K562 (cell line): ENCODE data around the gene VEGFB. TPM values are rescaled to one million over a fixed set of nuclear protein-coding genes. Genes with fewer than 3 reads are reported as not detected.
A peak's percentile ranks its signal among the peaks of the same experiment; 100 is the strongest.

Source experiments
- ATF7 ChIP-seq: fragments of 450-650 bp; IDR thresholded peaks from 2 replicates; pipeline ENCODE4 v1.7.1; 2014; ENCODE audit warnings: mild to moderate bottlenecking, moderate library complexity
- E2F3 ChIP-seq: fragments of 250-450 bp; sonication (Bioruptor Pico); IDR thresholded peaks from 2 replicates; pipeline ENCODE4 v1.4.0; 2020; ENCODE audit warnings: mild to moderate bottlenecking
- GTF2E2 ChIP-seq: fragments of 200-800 bp; sonication (Bioruptor generic); IDR thresholded peaks from 2 replicates; pipeline ENCODE4 v1.6.1; 2016; ENCODE audit warnings: missing genetic modification characterization, missing compliant biosample characterization
- PTBP1 ChIP-seq: fragments of 200-400 bp; formaldehyde crosslinking; IDR thresholded peaks from 2 replicates; pipeline ENCODE4 v1.6.1; 2017; ENCODE audit warnings: low read depth, low read length
- RB1 ChIP-seq: fragments of 450-650 bp; IDR thresholded peaks from 2 replicates; pipeline ENCODE4 v1.6.1; 2017; ENCODE audit warnings: low read depth, mild to moderate bottlenecking
- SIX5 ChIP-seq, 2 experiments: IDR thresholded peaks; 2 replicates each; pipeline ENCODE4 v1.6.1; 2011; ENCODE audit warnings: low read length in 2 of 2, borderline replicate concordance in 1 of 2, low read depth in 1 of 2, mild to moderate bottlenecking in 1 of 2, moderate library complexity in 1 of 2; ENCODE audit not compliant: insufficient read depth in 1 of 2
- ZNF830 ChIP-seq: fragments of 250-450 bp; sonication (Bioruptor Pico); IDR thresholded peaks from 2 replicates; pipeline ENCODE4 v1.5.0; 2021; ENCODE audit warnings: mild to moderate bottlenecking
- ZSCAN29 ChIP-seq: fragments of 450-650 bp; IDR thresholded peaks from 2 replicates; pipeline ENCODE4 v1.6.1; 2017
- polyA plus RNA-seq, 8 experiments: library from polyadenylated mRNA; depleted of rRNA in 4 of 8; stranded (reverse) in 5 of 8; unstranded in 3 of 8; fragments of >200 nt; fragmentation: Nextera tagmentation in 2 of 8; fragmentation: Illumina TruSeq in 1 of 8; extraction: Ambion mirVana in 2 of 8; extraction: Trizol in 1 of 8; gene quantifications; 2 replicates each; pipeline versions ENCODE4 v1.2.1 to v1.2.3, GENCODE V29; 2011 to 2014; ENCODE audit warnings: inconsistent platforms in 1 of 8, missing spikeins in 1 of 8
- total RNA-seq, 7 experiments: library from RNA; depleted of rRNA in 6 of 7; stranded (reverse); fragments of >200 nt in 6 of 7; fragmentation: Illumina TruSeq in 2 of 7; extraction: Trizol in 2 of 7; gene quantifications; 2 replicates each; pipeline versions ENCODE4 v1.2.1 to v1.2.3, GENCODE V29; 2011 to 2021; ENCODE audit warnings: low replicate concordance in 1 of 7
- TF ChIP-seq, protein P1 (sequence below), 2 experiments: fragments of 450-650 bp; formaldehyde crosslinking in 1 of 2; IDR thresholded peaks; 2 replicates each; pipeline versions ENCODE4 v1.4.0 to v1.6.1; 2014 to 2020; ENCODE audit warnings: mild to moderate bottlenecking in 2 of 2, borderline replicate concordance in 1 of 2, low read depth in 1 of 2
- TF ChIP-seq, protein P2 (sequence below), 2 experiments: fragments of 250-450 bp in 1 of 2; fragments of 450-650 bp in 1 of 2; sonication (Bioruptor Pico) in 1 of 2; IDR thresholded peaks; 2 replicates each; pipeline versions ENCODE4 v1.6.1 to v1.8.0; 2016 to 2021; ENCODE audit warnings: mild to moderate bottlenecking in 2 of 2, moderate library complexity in 2 of 2, missing compliant biosample characterization in 1 of 2, missing genetic modification characterization in 1 of 2
- TF ChIP-seq, protein P3 (sequence below), 2 experiments: fragments of 450-650 bp; conservative IDR thresholded peaks; 2 replicates each; pipeline ENCODE4 v1.6.1; 2017; ENCODE audit warnings: mild to moderate bottlenecking in 2 of 2, moderate library complexity in 2 of 2

Gene VEGFB
- total and polyA plus RNA-seq, 9 of the 15 experiments (the other 6 are each of a cell fraction or from before 2014, with no cell fraction given) = 11.0 to 83.4 (median 25.7) TPM

DNA sequence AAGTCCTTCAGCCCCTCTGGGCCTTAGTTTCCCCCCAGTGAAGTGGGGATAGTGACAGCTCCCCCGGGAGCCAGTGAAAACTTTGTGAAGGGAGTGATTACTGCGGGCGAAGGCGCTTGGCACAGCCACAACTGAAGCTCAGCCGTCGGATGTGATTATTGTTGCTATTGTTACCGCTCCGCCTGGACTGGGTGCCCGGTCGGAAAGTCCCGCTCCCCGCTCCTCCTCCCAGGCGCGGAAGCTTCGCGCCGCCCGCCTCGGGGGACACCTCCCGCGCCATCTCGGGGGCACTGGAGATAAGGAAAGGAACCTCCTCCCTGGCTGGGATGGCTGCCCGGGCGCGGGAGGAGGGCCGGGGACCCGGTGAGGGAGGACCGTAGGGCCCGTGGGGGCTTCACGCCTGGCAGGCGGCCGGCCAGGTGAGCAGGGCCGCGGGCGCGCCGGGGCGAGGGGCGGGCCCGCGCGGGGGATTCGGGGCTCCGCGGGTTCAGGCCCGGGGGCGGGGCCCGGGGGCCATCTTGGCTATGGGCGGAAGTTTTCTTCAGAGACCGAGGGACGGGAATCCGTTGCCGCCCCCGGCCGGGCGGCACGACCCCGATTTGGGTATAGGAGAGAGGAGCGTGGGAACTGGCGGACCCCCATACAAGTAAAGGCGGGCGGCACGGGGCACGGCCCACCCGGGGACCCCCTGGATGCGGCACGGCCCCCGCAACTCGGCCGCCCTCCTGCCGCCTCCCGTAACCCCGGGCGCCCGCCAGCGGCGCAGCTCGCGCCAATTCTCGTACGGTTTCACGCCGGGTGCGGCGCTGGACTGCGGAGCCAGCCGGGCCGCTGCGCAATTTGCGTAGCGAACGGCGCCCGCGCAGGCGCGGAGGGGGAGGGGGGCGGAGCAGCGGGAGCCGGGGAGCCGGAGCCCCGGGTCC, 50.8 kb downstream of the VEGFB start, which contains the start of gene GPR137 (continued):
- TF ChIP-seq, protein P1, sequence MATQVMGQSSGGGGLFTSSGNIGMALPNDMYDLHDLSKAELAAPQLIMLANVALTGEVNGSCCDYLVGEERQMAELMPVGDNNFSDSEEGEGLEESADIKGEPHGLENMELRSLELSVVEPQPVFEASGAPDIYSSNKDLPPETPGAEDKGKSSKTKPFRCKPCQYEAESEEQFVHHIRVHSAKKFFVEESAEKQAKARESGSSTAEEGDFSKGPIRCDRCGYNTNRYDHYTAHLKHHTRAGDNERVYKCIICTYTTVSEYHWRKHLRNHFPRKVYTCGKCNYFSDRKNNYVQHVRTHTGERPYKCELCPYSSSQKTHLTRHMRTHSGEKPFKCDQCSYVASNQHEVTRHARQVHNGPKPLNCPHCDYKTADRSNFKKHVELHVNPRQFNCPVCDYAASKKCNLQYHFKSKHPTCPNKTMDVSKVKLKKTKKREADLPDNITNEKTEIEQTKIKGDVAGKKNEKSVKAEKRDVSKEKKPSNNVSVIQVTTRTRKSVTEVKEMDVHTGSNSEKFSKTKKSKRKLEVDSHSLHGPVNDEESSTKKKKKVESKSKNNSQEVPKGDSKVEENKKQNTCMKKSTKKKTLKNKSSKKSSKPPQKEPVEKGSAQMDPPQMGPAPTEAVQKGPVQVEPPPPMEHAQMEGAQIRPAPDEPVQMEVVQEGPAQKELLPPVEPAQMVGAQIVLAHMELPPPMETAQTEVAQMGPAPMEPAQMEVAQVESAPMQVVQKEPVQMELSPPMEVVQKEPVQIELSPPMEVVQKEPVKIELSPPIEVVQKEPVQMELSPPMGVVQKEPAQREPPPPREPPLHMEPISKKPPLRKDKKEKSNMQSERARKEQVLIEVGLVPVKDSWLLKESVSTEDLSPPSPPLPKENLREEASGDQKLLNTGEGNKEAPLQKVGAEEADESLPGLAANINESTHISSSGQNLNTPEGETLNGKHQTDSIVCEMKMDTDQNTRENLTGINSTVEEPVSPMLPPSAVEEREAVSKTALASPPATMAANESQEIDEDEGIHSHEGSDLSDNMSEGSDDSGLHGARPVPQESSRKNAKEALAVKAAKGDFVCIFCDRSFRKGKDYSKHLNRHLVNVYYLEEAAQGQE (IDR thresholded peaks at IDR 0.05; ENCODE audit: borderline replicate concordance) = no peak
- TF ChIP-seq, protein P1 (CRISPR knock-in tag; IDR thresholded peaks at IDR 0.05; ENCODE audit: low read depth) = peak; percentile 62; the same call in 1 of the 2 replicates
- TF ChIP-seq PTBP1 (peak; percentile 96), SIX5 (IDR thresholded peaks at IDR 0.05; ENCODE audit: borderline replicate concordance in 1 of 2, insufficient read depth in 1 of 2, low read depth in 1 of 2, low read length in 2 of 2) (peak; percentile 80 to 89; a peak in 3 of 4 replicates), ZSCAN29 (no peak), RB1 (peak; percentile 75), ZNF830 (CRISPR knock-in tag) (0 out of 2 replicates have a peak, but pooled peaks have one; percentile 37), E2F3 (peak; percentile 16; the same call in 1 of the 2 replicates), ATF7 (peak; percentile 64), GTF2E2 (tag) (peak; percentile 80; the same call in 1 of the 2 replicates)
- TF ChIP-seq, protein P2, sequence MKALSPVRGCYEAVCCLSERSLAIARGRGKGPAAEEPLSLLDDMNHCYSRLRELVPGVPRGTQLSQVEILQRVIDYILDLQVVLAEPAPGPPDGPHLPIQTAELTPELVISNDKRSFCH (CRISPR knock-in tag; IDR thresholded peaks at IDR 0.05) = no peak
- TF ChIP-seq, protein P2 (tag; IDR thresholded peaks at IDR 0.05) = 0 out of 2 replicates have a peak, but pooled peaks have one; percentile 23
- TF ChIP-seq, protein P3, sequence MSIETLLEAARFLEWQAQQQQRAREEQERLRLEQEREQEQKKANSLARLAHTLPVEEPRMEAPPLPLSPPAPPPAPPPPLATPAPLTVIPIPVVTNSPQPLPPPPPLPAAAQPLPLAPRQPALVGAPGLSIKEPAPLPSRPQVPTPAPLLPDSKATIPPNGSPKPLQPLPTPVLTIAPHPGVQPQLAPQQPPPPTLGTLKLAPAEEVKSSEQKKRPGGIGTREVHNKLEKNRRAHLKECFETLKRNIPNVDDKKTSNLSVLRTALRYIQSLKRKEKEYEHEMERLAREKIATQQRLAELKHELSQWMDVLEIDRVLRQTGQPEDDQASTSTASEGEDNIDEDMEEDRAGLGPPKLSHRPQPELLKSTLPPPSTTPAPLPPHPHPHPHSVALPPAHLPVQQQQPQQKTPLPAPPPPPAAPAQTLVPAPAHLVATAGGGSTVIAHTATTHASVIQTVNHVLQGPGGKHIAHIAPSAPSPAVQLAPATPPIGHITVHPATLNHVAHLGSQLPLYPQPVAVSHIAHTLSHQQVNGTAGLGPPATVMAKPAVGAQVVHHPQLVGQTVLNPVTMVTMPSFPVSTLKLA (conservative IDR thresholded peaks at IDR 0.05) = peak in 1 of 2 experiments; percentile 45; a peak in 1 of 4 replicates
